Cardiac septum (tissue), 1 donor: ENCODE data around the gene KRTAP12-1. TPM values are rescaled to one million over a fixed set of nuclear protein-coding genes. Genes with fewer than 3 reads are reported as not detected.

ENCODE experiments used
- total RNA-seq: library from RNA; stranded (reverse); fragmentation: NEBNext Ultra II Directional; extraction: Animal tissue kit (Norgen Biotek cat#: 25700); gene quantifications from one replicate; pipeline ENCODE4 v1.2.1, GENCODE V29; 2021
- donor health status: DM: no; HTN: no; CAD: no.

KRTAP12-1 gene
- total RNA-seq, 1 donor from 2014 or later, result not detected

Other genes starting within 250 kb of the KRTAP12-1 start
- 2.9 TPM for gene LRRC3, start 226.7 kb downstream of the KRTAP12-1 start, total RNA-seq
- not detected for gene KRTAP10-1, start 142.0 kb downstream of the KRTAP12-1 start, total RNA-seq
- gene KRTAP10-2, start 130.7 kb downstream of the KRTAP12-1 start, total RNA-seq, result not detected
- gene KRTAP10-3, start 123.4 kb downstream of the KRTAP12-1 start, total RNA-seq, result not detected
- gene KRTAP10-4, start 108.4 kb downstream of the KRTAP12-1 start, total RNA-seq, result not detected
- gene KRTAP10-5, start 101.6 kb downstream of the KRTAP12-1 start, total RNA-seq, result not detected
- gene KRTAP10-6, start 89.7 kb downstream of the KRTAP12-1 start, total RNA-seq, result not detected
- not detected for gene KRTAP10-7, start 81.6 kb downstream of the KRTAP12-1 start, total RNA-seq
- not detected for gene KRTAP10-8, start 70.1 kb downstream of the KRTAP12-1 start, total RNA-seq
- gene KRTAP10-9, start 55.1 kb downstream of the KRTAP12-1 start, total RNA-seq, result not detected
- gene KRTAP10-10, start 44.8 kb downstream of the KRTAP12-1 start, total RNA-seq, result not detected
- not detected for gene KRTAP10-11, start 35.7 kb downstream of the KRTAP12-1 start, total RNA-seq
- not detected for gene KRTAP12-4, start 27.5 kb downstream of the KRTAP12-1 start, total RNA-seq
- not detected for gene KRTAP12-3, start 24.2 kb downstream of the KRTAP12-1 start, total RNA-seq
- not detected for gene KRTAP12-2, start 15.2 kb downstream of the KRTAP12-1 start, total RNA-seq
- not detected for gene KRTAP10-12, start 15.0 kb upstream of the KRTAP12-1 start, total RNA-seq
- not detected for gene TSPEAR, start 29.4 kb upstream of the KRTAP12-1 start, total RNA-seq
- 69.7 TPM for gene UBE2G2, start 119.7 kb upstream of the KRTAP12-1 start, total RNA-seq
- 66.0 TPM for gene SUMO3, start 135.9 kb upstream of the KRTAP12-1 start, total RNA-seq
- gene PTTG1IP, start 191.5 kb upstream of the KRTAP12-1 start, total RNA-seq, result 194 TPM
- gene ITGB2, start 238.7 kb upstream of the KRTAP12-1 start, total RNA-seq, result 11.5 TPM